ENCODE data around the gene ST8SIA6.

DNA sequence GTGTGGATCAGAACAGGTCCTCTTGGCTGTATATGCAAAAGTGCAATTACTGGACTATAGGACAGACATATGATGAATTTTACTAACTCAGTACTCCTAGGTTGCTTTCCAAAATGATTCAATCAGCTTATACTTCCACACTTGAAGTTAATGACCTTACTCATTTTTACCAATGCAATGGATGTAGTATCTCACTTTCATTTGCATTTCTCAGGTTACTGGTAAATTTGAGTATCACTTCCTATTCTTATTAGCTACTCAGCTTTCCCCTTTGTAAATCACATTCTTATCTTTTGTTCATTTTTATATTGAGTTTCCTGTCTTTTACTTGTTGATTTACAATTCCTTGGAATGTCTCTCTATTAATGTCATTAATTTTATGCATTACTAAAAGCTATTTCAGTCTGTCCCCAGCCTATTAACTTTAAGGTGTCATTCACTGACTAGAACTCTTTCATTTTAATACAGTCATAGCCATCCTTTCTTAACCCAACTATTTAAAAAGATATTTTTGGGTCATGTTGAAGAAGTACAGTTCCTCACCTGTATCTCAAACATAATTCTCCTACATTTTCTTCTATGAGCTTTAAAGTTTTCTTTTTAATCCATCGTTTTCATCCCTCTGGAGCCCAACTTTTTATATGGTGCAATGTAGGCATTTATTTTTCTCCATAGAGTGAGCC is 137.8 kb downstream of the ST8SIA6 start:
- TF ChIP-seq, protein P1, sequence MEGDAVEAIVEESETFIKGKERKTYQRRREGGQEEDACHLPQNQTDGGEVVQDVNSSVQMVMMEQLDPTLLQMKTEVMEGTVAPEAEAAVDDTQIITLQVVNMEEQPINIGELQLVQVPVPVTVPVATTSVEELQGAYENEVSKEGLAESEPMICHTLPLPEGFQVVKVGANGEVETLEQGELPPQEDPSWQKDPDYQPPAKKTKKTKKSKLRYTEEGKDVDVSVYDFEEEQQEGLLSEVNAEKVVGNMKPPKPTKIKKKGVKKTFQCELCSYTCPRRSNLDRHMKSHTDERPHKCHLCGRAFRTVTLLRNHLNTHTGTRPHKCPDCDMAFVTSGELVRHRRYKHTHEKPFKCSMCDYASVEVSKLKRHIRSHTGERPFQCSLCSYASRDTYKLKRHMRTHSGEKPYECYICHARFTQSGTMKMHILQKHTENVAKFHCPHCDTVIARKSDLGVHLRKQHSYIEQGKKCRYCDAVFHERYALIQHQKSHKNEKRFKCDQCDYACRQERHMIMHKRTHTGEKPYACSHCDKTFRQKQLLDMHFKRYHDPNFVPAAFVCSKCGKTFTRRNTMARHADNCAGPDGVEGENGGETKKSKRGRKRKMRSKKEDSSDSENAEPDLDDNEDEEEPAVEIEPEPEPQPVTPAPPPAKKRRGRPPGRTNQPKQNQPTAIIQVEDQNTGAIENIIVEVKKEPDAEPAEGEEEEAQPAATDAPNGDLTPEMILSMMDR (IDR thresholded peaks at IDR 0.05; ENCODE audit: low read depth, low read length) = no peak
- TF ChIP-seq EZH2phosphoT487 (IDR thresholded peaks at IDR 0.05; ENCODE audit: low read depth) = no peak
